ENCODE results near the gene USP17L28.
"Not testable (repeated sequence)": the region's sequence is repeated elsewhere in the genome, so short reads cannot be mapped to it uniquely, and the experiment has no call there.

GRCh38 chr4:9324865-9325264 lies 23.8 kb upstream of the USP17L28 start, which contains the start of gene USP17L24:
- TF ChIP-seq CTCF, POLR2A (IDR thresholded peaks at IDR 0.05): not testable (repeated sequence)
